SHP77 treated with DMSO at 0.1 percent for 48 hours (cell line): ENCODE data around the gene DAP.
A peak's percentile ranks its signal among the peaks of the same experiment; 100 is the strongest.

Experiments used
- DNase-seq: peaks from one replicate; lab custom pipeline; 2025; lab: John Stamatoyannopoulos, UW

Gene DAP

DNA sequence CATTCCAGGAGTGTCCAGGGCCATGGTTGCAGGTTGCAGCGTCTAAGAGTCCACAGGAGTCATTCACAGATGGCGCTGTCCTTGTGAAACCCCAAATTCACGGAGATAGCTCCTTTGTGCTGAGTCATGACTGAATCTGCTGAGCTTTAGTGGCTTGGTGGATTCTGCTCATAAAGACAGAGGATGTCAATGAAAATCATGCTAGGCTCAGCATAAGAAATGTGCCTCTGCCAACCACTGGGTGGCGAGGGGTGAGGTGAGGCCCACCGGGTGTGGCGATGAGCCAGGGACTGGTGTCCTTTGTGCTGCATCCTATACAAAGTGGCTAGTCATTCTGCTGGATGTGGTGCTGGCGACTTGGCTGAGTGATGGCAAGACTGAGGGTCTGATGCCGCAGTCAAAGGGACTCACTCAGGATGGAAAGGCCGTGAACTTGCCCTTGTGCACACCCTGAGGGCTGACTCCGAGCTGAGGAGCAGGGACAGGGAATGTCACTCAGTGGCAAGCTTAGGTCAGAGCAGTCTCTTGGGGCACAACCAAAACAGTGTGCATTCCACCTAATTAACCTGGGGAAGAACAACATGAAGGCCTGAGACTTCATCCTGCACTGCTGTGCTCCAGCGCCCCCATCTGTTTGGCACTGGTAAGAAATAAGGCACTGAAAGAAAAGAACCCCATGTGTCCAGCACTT, 71.5 kb downstream of the DAP start:
- DNase-seq = peak; percentile 28

DNA sequence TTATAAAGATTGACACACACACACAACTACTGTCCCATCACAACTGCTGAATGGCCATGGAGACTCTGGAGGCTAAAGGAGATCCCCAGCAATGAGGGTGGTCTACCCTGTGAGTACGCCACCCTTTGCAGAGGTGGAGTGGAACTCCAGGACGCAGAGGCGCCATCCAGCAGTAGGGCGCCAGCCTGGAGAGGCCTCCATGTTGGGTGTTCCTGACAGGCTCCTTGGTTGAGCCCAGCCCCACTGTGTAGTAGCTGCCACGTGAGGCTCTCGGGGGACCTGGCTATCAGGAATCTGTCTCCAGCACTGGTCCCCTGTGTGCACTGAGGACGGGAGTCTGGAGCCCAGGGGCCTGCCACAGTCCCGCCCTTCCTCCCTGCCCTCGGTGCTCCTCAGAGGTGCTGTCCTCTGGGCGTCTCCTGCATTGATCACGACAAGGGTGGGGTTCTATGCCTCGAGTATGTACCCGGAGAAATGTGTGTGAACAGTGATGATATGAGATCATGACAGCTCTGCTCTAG, 72.3 kb downstream of the DAP start:
- DNase-seq = no peak

DNA sequence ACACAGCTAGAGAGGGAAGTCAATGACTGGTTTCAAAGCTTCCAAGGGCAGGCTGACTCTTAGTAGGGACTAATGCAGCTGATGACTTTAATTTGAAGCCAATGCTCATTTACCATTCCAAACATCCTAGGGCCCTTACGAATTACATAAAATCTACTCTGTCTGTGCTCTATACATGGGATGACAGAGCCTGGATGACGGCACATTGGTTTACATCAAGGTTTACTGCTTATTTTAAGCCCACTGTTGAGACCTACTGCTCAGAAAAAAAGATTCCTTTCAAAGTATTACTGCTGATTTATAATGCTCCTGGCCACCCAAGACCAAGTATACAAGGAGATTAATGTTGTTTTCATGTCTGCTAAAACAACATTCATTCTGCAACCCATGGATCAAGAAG, 74.1 kb downstream of the DAP start:
- no peak for DNase-seq

- DNase-seq = no peak
These were observed 75.9 kb downstream of the DAP start for GRCh38 chr5:10685115-10685521.

DNA sequence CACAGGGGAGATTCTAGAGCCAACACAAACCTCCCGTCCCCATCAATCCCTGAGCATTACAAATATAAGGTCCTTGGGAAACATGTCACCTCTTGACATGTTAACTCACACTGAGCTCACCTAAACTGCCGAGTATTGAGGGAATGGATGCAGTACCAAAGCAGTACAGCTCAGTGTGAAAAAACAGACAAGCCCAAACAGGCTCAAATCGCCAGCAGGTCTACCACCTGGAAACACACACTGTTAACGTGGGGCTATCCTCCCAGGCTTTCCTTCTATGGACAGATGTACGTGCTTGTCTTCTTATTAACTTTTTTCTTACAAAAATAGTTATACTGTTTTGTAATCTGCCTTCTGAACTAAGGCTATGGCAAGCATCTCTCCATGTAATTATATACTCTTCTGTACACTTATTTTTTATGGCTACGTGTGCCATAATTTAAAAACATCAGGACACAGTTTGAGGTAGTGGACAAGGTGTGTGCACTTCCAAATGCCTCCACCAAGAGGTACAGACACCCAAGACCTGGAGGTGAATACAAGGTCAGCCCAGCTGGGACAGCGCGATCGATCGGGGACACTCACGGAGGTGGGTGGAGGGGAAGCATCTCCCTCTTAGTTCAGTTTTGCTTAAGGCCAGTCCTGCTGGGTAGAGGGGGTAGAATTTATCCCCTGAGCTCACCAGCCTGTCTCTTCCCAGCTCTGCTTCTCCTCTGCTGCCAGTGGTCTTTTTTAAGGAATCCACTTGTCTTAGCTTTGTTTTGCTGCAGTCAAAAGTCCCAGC, 76.5 kb downstream of the DAP start:
- DNase-seq = no peak

- no peak for DNase-seq
These were observed 78.1 kb downstream of the DAP start for GRCh38 chr5:10682801-10683525.

GRCh38 chr5:10681731-10682679, 79.0 kb downstream of the DAP start:
- no peak for DNase-seq

DNA sequence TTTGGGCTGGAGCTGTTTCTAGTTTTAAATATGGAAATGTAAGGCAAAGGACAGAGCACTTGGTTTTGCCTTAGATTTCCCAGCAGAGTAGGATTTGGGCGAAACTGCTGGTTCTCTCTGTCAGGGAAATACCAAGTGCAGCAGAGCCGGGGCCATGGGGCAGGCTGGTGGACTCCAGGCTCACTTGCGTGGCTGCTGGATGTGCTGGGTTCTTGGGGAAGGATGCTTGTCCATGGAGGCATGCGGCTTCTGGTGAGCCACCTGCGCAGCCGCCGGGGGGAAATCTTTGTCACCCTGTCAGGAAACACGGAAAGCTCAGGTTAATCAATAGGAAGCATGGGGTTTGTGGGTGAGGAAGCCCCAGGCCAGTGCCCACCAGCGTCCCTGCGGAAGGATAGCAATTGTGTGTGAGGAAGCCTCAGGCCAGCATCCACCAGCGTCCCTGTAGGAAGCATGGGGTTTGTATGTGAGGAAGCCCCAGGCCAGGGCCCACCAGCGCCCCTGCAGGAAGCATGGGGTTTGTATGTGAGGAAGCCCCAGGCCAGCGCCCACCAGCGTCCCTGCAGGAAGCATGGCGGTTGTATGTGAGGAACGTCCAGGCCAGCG, 80.1 kb downstream of the DAP start:
- no peak for DNase-seq

- no peak for DNase-seq
These were observed 81.6 kb downstream of the DAP start for GRCh38 chr5:10679336-10679988.

DNA sequence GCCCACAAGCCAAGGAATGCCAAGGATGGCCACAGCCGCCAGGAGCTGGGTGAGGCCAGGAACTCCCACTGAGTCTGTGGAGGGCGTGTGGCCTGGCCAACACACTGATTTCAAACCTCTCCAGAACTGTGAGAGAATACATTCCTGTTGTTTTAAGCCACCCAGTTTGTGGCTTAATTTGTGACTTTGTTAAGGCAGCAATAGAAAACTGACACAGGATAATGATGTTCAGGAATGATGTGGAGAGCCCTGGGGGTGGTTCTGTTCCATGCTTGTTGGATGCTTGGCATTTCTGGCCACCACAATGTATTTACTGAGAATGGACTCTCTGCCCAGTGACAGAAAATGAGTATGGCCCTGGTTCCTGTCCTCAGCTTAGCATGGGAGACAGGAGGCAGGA, 82.8 kb downstream of the DAP start:
- DNase-seq = no peak

GRCh38 chr5:10677533-10677932, 83.5 kb downstream of the DAP start:
- no peak for DNase-seq

DNA sequence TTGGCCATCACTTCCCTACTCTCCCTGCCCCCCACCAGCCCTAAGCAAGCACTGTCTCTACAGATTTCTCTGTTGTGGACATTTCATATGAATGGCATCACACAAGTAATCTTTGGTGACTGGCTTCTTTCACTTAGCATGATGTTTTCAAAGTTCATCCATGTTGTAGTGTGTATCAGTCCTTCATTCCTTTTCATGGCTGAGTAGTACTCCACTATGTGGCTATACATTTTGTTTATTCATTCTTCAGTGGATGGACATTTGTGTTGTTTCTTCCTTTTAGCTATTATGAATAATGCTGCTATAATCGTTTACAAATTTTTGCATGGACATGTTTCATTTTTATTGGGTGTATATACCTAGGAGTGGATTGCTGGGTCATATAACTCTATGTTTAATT, 84.1 kb downstream of the DAP start:
- DNase-seq = no peak

GRCh38 chr5:10676224-10676623, 84.8 kb downstream of the DAP start:
- DNase-seq = no peak

- no peak for DNase-seq
These were observed 85.8 kb downstream of the DAP start for GRCh38 chr5:10675177-10675700.

DNA sequence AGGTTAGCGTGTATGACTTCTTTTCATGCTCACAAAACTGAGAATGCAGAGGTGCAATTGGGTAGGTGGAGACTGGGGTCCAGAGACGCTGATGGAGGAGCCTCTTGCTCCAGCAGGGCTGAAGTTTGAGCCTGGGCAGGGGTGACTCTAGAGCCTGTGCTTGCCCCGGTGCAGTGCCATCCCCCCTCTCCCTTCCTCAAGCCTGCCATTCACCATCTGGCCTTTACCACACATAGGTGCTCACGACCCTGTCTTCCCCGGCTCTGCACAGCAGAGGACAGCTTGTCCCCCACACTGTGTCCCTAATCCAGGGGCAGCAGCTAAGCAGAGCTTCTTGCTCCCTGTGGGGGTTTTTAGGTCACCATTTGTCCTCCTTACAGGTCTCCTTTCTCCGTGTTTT, 86.5 kb downstream of the DAP start:
- DNase-seq = no peak

- DNase-seq = no peak
These were observed 86.9 kb downstream of the DAP start for GRCh38 chr5:10674096-10674495.

DNA sequence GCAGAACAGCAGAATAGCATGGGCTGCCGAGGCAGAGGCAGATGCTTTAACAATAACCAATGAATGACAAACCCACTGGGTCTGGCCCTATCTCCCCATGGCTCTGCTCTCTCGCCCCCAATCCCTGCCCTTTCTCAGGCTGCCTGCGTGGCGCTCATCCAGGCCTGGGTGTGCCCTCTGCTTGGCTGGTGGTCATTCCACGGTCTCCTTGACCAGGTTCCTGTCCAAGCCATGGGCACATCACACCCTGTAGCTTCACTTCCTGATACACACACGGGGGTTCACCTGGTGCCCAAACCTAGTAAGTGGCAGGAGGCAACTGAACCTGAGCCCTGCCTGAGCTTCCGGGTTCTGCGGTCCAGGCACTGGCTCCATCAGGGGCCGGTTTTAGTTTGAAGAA, 87.6 kb downstream of the DAP start:
- no peak for DNase-seq

DNA sequence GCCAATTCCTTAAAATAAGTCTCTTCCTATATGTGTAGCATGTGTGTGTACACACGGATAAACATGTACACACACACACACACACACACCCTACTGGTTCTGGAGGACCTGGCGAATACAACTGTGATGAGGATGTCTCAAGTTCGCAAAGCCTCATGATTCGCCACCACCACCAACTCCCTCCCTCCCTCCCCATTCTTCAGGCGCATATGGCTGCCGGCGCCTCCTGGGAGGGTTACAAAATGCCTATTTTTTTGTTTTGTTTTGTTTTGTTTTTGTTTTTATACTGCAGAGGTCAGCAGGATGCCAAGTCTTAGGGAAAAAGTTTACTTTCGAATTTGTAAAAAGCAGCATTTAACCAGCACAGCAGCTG, 88.0 kb downstream of the DAP start:
- DNase-seq = no peak

GRCh38 chr5:10672146-10673016, 88.7 kb downstream of the DAP start:
- no peak for DNase-seq
